ENCODE measurements around the gene ICE1. TPM values are rescaled to one million over a fixed set of nuclear protein-coding genes. Genes with fewer than 3 reads are reported as not detected.
A peak's percentile ranks its signal among the peaks of the same experiment; 100 is the strongest.
"Not testable (repeated sequence)": the region's sequence is repeated elsewhere in the genome, so short reads cannot be mapped to it uniquely, and the experiment has no call there.

Gene ICE1
- polyA plus RNA-seq, 6 donors from 2014 or later, result 5.0 to 19.1 (median 13.4) TPM

- no peak for ATAC-seq (ENCODE audit: low read depth in 2 of 2)
- Mint-ChIP-seq H3K9me3 (peaks cover 0 to 4% (median 0%) of the 10 kb centered on the region in 7 donors), H3K27ac (no peak overlapping the region), H3K4me1 (no peaks in the 10 kb centered on the region), H3K4me3 (no peak overlapping the region), H3K36me3 (no peaks in the 10 kb centered on the region), H3K27me3 (peaks cover 0 to 6% (median 0%) of the 10 kb centered on the region in 3 donors)
- no peak for DNase-seq
Measured at GRCh38 chr5:5386329-5386728, 36.1 kb upstream of the ICE1 start.

- no peak overlapping the region for H3K4me3 Mint-ChIP-seq
- H3K9me3 Mint-ChIP-seq, result peaks cover 0 to 4% (median 0%) of the 10 kb centered on the region in 7 donors
- DNase-seq (no peak), ATAC-seq (ENCODE audit: low read depth in 2 of 2) (no peak)
- H3K4me1 Mint-ChIP-seq, result no peaks in the 10 kb centered on the region
- H3K27ac Mint-ChIP-seq, result no peak overlapping the region
- H3K36me3 Mint-ChIP-seq, result no peaks in the 10 kb centered on the region
- H3K27me3 Mint-ChIP-seq, result no peaks in the 10 kb centered on the region
Measured at GRCh38 chr5:5387192-5387591, 35.3 kb upstream of the ICE1 start.

- H3K27me3 Mint-ChIP-seq, result no peaks in the 10 kb centered on the region
- peaks cover 0 to 5% (median under 1%) of the 10 kb centered on the region in 7 donors for H3K9me3 Mint-ChIP-seq
- H3K36me3 Mint-ChIP-seq, result peaks cover 4% of the 10 kb centered on the region in 2 donors
- no peak overlapping the region for H3K4me3 Mint-ChIP-seq
- no peak for ATAC-seq (ENCODE audit: low read depth in 2 of 2)
- DNase-seq, result no peak
- no peak overlapping the region for H3K27ac Mint-ChIP-seq
- H3K4me1 Mint-ChIP-seq, result no peaks in the 10 kb centered on the region
Measured at GRCh38 chr5:5387777-5388176, 34.7 kb upstream of the ICE1 start.

GRCh38 chr5:5390121-5390869 is 32.2 kb upstream of the ICE1 start:
- H3K27me3 Mint-ChIP-seq; H3K27ac Mint-ChIP-seq; ATAC-seq (ENCODE audit: low read depth in 2 of 2); H3K9me3 Mint-ChIP-seq; H3K4me3 Mint-ChIP-seq; H3K4me1 Mint-ChIP-seq; DNase-seq: not testable (repeated sequence)
- peaks cover 9 to 15% of the 10 kb centered on the region in 2 donors for H3K36me3 Mint-ChIP-seq

- H3K4me3 Mint-ChIP-seq; H3K4me1 Mint-ChIP-seq; H3K9me3 Mint-ChIP-seq; DNase-seq; H3K27me3 Mint-ChIP-seq; ATAC-seq (ENCODE audit: low read depth in 2 of 2): not testable (repeated sequence)
- Mint-ChIP-seq H3K36me3 (peaks cover 9 to 15% of the 10 kb centered on the region in 2 donors), H3K27ac (peak overlapping the region in 1 of 6 donors; percentile 74)
Measured at GRCh38 chr5:5392504-5392903, 30.0 kb upstream of the ICE1 start.

GRCh38 chr5:5394384-5394986 is 28.0 kb upstream of the ICE1 start:
- not testable (repeated sequence) for H3K27ac Mint-ChIP-seq; ATAC-seq (ENCODE audit: low read depth in 2 of 2); H3K27me3 Mint-ChIP-seq

GRCh38 chr5:5395093-5395492 is 27.4 kb upstream of the ICE1 start:
- not testable (repeated sequence) for ATAC-seq (ENCODE audit: low read depth in 2 of 2); H3K27me3 Mint-ChIP-seq; H3K27ac Mint-ChIP-seq; H3K4me1 Mint-ChIP-seq; DNase-seq; H3K4me3 Mint-ChIP-seq
- Mint-ChIP-seq H3K9me3 (peaks cover 0 to 11% (median 9%) of the 10 kb centered on the region in 7 donors), H3K36me3 (peaks cover 19 to 20% of the 10 kb centered on the region in 2 donors)

More at GRCh38 chr5:5394384-5394986, 28.0 kb upstream of the ICE1 start:
- H3K9me3 Mint-ChIP-seq, H3K4me1 Mint-ChIP-seq, DNase-seq, H3K4me3 Mint-ChIP-seq: not testable (repeated sequence)
- H3K36me3 Mint-ChIP-seq, result peaks cover 13 to 20% of the 10 kb centered on the region in 2 donors

GRCh38 chr5:5398071-5398470 is 24.4 kb upstream of the ICE1 start:
- no peak overlapping the region for H3K4me3 Mint-ChIP-seq
- no peaks in the 10 kb centered on the region for H3K4me1 Mint-ChIP-seq
- H3K9me3 Mint-ChIP-seq, result peaks cover 3 to 19% (median 9%) of the 10 kb centered on the region in 7 donors
- DNase-seq (no peak), ATAC-seq (ENCODE audit: low read depth in 2 of 2) (no peak)
- no peak overlapping the region for H3K27ac Mint-ChIP-seq
- H3K36me3 Mint-ChIP-seq, result peaks cover 23 to 26% of the 10 kb centered on the region in 2 donors
- H3K27me3 Mint-ChIP-seq, result no peaks in the 10 kb centered on the region

GRCh38 chr5:5401095-5401494 is 21.4 kb upstream of the ICE1 start:
- Mint-ChIP-seq H3K9me3 (peaks cover 3 to 19% (median 9%) of the 10 kb centered on the region in 7 donors), H3K4me1 (no peaks in the 10 kb centered on the region), H3K36me3 (peaks cover 15 to 24% of the 10 kb centered on the region in 2 donors), H3K4me3 (no peak overlapping the region), H3K27me3 (no peaks in the 10 kb centered on the region), H3K27ac (no peak overlapping the region)
- no peak for DNase-seq
- ATAC-seq (ENCODE audit: low read depth in 2 of 2), result no peak

- peaks cover 16 to 23% (median 18%) of the 10 kb centered on the region in 7 donors for H3K9me3 Mint-ChIP-seq
- no peak overlapping the region for H3K27ac Mint-ChIP-seq
- peaks cover 16 to 24% of the 10 kb centered on the region in 2 donors for H3K36me3 Mint-ChIP-seq
- peak overlapping the region in 1 of 8 donors; percentile 27 for H3K4me3 Mint-ChIP-seq
- ATAC-seq (ENCODE audit: low read depth in 2 of 2) (no peak), DNase-seq (no peak)
- no peaks in the 10 kb centered on the region for H3K4me1 Mint-ChIP-seq
- H3K27me3 Mint-ChIP-seq, result no peaks in the 10 kb centered on the region
Measured at GRCh38 chr5:5403741-5404140, 18.7 kb upstream of the ICE1 start.

- Mint-ChIP-seq H3K27me3 (no peaks in the 10 kb centered on the region), H3K4me1 (no peaks in the 10 kb centered on the region), H3K27ac (no peak overlapping the region), H3K36me3 (peaks cover 15 to 21% of the 10 kb centered on the region in 2 donors), H3K9me3 (peaks cover 14 to 27% (median 24%) of the 10 kb centered on the region in 7 donors), H3K4me3 (no peak overlapping the region)
- no peak for DNase-seq
- ATAC-seq (ENCODE audit: low read depth in 2 of 2), result no peak
Measured at GRCh38 chr5:5404381-5404780, 18.1 kb upstream of the ICE1 start.

GRCh38 chr5:5405441-5405840 is 17.0 kb upstream of the ICE1 start:
- H3K27ac Mint-ChIP-seq, result no peak overlapping the region
- ATAC-seq (ENCODE audit: low read depth in 2 of 2) (no peak), DNase-seq (no peak)
- H3K27me3 Mint-ChIP-seq, result no peaks in the 10 kb centered on the region
- peaks cover 11 to 15% of the 10 kb centered on the region in 2 donors for H3K36me3 Mint-ChIP-seq
- H3K9me3 Mint-ChIP-seq, result peaks cover 5 to 33% (median 28%) of the 10 kb centered on the region in 7 donors
- H3K4me3 Mint-ChIP-seq, result no peak overlapping the region
- no peaks in the 10 kb centered on the region for H3K4me1 Mint-ChIP-seq

- peaks cover 13 to 21% of the 10 kb centered on the region in 2 donors for H3K36me3 Mint-ChIP-seq
- H3K4me3 Mint-ChIP-seq, result no peak overlapping the region
- H3K9me3 Mint-ChIP-seq, result peaks cover 5 to 49% (median 43%) of the 10 kb centered on the region in 7 donors
- no peaks in the 10 kb centered on the region for H3K27me3 Mint-ChIP-seq
- H3K4me1 Mint-ChIP-seq, result no peaks in the 10 kb centered on the region
- peak overlapping the region in 1 of 6 donors; percentile 33 for H3K27ac Mint-ChIP-seq
- no peak for DNase-seq
- ATAC-seq (ENCODE audit: low read depth in 2 of 2), result no peak
Measured at GRCh38 chr5:5407924-5408323, 14.6 kb upstream of the ICE1 start.
